Suppressor macrophage treated with lipopolysaccharide for 4 hours (primary cell): ENCODE data around the gene WFDC5.
"Not testable (repeated sequence)": the region's sequence is repeated elsewhere in the genome, so short reads cannot be mapped to it uniquely, and the experiment has no call there.

Experiments
- DNase-seq: peaks from one replicate; pipeline ENCODE4 v3.0.0-alpha.2; 2020

Gene WFDC5

DNA sequence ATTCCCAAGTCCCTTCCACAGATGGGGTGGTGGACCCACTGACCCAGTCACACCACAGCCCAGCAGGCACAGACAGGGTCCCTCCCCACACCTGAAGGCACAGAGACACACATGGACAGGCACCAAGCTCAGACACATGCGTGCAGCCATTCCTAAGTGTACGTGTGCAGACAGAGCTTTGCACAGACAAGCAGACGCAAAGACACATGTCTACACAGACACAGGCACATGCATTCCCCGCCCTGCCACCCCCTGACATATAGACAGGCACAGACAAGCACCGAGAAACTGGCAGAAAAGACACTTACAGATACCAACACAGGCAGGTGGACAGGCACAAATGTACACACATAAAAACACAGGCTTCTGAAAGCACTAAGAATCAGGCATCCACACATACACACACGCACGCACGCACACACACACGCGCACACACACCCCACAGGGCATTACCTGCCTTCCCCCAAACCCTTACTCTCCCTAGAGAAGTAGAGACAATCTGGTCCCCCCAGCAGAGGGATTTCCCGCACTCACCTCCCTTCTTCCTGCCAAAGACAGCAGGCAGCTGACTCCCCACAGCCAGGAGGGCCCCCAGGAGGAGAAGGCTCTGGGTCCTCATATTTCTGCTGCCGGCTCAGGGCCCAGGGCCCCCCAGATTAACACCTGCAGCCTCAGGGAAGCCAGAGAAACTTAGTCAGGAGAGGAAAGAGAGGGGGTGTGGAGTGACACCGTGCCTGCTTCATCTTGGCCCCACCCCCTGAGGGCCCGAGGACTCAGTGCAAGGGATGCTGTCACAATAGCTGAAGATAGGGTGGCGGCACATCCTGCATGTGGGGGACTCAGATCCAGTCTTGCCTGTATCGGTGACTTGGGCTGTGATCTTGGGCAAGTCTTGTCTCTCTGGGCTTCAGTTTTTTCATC is at the start of gene WFDC5:
Gene WFDC5 (minus strand): TSS at position 710 of the 921 bp plus-strand sequence. CDS start 91 bp downstream, at position 619.
- DNase-seq = no peak

DNA sequence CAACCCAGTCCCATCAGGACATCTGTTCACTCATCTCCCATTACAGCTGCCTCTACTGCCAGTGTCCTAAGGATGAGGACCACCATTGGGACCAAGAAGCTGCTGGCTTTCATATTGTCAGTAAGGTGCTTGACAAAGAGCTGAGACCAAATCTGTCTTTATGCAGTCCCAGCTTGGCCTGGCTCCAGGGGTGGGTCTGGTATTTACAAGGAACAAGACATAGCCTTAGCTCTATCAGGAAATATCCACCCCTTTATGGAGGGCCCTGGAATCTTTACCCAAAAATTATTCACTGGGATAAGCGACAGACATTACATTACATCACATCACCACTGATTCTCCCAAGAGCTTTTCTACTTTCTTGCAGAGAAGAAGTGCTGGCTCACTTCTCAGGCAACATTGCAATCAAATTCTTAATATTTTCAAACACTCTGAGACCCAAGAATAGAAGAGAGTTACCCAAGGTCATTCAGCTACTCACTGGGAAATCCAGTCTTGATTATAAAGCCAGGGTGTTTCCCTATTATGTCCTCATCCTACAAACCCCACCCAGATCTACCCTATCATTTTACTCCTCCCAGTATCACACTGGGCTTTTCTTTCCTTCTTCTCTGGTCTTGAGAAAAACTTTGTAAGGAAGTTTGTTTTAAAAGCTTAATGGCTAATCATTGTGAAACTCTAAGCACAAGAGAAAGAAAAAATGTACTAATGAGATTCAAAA is 48.3 kb upstream of the WFDC5 start:
- no peak for DNase-seq

DNA sequence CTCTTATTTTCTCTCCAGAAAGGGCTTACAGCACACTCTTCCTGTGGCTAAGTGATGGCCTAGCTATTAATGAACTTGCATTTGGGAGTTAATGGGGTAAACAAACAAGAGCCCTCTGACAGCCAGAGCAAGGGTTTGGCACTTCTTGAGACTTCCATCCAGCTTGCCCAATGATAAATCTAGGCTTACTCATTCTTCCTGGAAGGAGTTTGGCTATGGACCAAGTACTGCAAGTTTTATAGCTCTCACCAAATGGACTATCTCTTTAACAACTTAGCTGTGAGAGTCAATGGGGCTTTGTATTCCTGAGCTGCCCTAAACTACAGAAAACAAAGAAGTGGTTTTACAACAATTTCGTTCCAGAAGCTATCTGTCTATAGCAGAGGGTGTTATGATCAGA is 43.0 kb upstream of the WFDC5 start:
- no peak for DNase-seq

- DNase-seq = peak; percentile 31
These were observed 41.7 kb upstream of the WFDC5 start for GRCh38 chr20:45156713-45157112.

DNA sequence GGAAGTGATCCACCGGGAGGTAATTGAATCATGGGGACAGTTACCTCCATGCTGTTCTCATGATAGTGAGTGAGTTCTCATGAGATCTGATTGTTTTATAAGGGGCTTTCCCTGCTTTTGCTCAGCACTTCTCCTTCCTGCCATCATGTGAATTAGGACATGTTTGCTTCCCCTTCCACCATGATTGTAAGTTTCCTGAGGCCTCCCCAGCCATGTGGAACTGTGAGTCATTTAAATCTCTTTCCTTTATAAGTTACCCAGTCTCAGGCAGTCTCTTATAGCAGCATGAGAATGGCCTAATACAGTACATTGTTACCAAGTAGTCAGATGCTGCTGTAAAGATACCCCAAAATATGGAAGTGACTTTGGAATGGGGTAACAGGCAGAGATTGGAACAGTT is 39.8 kb upstream of the WFDC5 start:
- peak; percentile 46 for DNase-seq

DNA sequence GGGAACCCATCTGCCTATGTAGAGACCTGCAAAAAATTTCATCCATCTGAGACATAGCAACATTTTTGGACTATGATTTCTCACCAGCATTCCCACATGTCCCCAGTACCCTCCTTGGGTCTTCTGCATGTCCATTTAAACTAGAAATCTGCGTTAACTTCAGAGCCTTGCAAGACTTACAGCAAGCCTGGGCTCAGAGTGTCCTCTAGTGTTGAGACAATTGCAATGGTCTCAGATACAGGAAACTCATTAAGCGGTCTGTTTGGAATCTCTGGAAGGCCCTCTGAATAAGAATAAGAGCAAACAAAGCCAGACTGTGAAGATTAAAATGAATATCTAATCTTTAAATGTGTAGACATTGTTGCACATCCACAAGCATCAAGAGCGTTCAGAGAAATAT is 39.2 kb upstream of the WFDC5 start:
- no peak for DNase-seq

- peak; percentile 76 for DNase-seq
These were observed 38.8 kb upstream of the WFDC5 start for GRCh38 chr20:45153752-45154151.

GRCh38 chr20:45153147-45153546 is 38.2 kb upstream of the WFDC5 start:
- DNase-seq = no peak

GRCh38 chr20:45152405-45152804 is 37.4 kb upstream of the WFDC5 start:
- DNase-seq = no peak

DNA sequence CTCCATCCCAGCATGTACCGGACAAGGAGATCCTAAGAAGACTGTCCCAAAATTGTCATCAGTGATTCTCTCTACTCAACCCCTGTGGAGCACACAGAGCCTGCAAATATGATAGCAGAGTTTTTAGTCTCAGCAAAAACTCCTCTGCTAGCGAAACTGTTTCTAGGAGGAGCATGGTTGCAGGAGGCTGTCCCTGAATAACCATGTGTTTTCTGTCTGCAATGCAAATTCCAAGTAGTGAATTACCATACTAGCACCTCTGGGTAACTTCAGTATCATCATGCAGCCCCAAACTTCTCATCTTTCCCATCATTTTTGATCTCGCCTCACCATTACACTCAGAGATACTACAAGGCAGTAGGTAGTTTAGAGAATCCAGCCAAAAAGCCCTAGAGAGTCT is 34.1 kb upstream of the WFDC5 start:
- DNase-seq = no peak

DNA sequence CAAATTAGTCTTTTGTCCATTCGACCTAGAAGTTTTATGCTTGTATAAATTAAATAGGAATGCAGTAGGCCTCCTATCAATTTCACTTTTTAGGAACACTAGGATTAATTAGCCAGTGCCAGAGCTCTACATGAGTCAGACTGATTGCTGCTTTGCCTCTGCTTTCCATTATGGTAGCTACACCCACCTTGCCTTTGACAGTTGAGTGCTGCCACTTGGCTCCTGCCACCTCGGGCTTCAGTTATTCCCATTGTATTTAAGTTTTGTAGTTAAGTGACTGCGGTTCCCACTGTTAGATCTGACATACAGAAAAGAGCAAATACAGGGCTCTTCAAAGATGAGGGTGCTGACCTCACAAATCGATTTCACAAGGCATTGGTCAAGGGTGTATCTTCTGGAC is 25.9 kb upstream of the WFDC5 start:
- no peak for DNase-seq

DNA sequence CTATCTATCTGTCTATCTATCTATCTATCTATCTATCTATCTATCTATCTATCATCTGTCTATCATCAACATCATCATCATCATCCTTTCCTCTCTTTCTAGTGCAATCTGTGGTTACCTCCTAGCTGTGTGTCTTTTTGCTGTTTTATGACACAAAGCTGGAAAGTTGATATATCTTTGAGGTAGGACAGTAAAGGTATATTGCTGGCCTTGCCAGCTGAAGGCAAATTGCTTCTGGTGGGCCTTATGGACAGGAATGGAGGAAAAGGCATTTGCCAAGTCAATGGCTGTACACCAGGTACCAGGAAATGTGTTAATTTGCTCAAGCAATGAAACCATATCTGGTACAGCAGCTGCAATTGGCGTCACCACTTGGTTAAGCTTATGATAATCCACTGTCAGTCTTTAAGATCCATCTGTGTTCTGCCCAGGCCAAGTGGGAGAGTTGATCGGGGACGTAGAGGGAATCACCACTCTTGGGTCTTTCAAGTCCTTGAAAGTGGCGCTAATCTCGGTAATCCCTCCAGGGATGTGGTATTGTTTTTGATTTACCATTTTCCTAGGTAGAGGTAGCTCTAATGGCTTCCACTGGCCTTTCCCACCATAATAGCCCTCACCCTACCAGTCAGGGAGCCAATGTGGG is 24.9 kb upstream of the WFDC5 start:
- DNase-seq = not testable (repeated sequence)

DNA sequence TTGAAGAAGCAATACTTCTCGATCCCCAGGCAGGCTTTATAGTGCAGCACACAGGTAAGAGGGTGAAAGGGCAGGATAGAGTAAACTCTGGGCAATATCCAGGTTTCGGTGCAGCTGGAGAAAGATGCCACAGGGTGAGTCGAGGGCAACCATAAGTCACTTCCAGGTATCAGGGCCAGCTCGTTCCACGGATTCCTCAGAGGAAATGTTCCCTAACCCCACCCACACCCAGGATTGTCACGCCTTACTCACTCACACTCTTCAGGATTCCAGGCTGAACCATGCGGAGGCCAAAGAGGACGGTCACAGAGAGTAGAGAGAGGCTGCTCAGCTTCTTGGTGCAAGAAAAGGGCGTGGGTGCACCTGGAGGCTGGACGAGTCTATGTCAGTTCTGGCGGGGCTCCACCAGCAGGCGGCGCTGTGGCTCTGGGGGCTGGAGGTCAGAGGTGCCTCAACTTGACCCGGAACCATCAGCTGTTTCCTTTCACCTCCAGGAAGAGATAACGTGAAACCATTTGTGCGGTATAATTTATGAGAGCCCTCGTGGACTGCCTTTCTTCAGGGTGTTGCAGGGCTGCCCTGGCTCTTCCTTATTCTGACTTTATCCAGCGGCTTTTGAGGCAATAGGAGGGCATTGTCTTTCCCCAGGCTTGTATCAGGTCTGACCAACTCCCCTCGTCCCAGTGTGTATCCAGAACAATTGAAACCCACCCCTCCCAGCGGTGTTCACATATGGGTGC is 23.8 kb upstream of the WFDC5 start:
- DNase-seq = peak; percentile 76

- DNase-seq = no peak
These were observed 21.9 kb upstream of the WFDC5 start for GRCh38 chr20:45136911-45137310.

GRCh38 chr20:45128099-45128498 is 13.1 kb upstream of the WFDC5 start:
- DNase-seq = no peak

DNA sequence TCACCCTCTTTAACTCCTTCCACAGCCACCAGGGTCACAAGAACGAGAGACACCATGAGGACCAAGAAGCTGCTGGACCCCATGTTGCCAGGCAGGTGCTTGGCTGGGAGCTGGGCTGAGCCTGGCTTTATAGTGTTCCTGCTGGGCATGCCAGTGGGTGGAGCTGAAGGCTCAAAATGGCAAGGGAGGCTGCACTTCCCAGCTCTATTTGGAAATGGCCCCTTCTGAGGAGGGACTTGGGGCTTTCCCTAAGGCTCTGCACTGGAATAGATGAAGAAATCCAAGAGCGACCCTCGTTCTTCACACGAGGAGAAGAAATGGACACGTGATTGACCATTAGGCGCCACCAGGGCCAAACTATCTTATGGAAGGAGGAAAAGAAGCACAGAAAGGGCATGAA is 9.4 kb upstream of the WFDC5 start, which contains the start of gene WFDC12:
Gene WFDC12 (minus strand): TSS at position 101 of the 400 bp plus-strand sequence. CDS start 18 bp downstream, at position 83.
- no peak for DNase-seq

GRCh38 chr20:45121388-45121787 is 6.4 kb upstream of the WFDC5 start:
- DNase-seq = no peak

- DNase-seq = no peak
These were observed 4.7 kb upstream of the WFDC5 start for GRCh38 chr20:45119556-45120266.

DNA sequence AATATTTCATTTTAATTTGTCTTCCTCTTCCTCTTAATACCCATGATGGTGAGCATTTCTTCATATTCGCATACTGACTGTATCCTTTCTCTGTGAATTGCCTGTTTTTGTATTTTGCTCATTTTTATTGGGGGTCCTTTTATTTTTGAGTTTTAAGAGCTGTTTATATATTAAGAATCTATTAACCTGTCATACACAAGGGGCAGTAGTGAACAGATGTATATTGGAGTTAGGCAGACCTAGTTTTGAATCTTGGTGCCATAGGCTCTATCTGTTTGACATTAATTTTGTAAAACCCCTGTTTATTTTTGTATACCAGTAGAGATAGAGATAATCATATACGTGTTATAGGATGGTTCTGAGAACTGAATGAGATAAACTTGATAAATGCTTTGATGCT is 3.1 kb upstream of the WFDC5 start:
- no peak for DNase-seq

DNA sequence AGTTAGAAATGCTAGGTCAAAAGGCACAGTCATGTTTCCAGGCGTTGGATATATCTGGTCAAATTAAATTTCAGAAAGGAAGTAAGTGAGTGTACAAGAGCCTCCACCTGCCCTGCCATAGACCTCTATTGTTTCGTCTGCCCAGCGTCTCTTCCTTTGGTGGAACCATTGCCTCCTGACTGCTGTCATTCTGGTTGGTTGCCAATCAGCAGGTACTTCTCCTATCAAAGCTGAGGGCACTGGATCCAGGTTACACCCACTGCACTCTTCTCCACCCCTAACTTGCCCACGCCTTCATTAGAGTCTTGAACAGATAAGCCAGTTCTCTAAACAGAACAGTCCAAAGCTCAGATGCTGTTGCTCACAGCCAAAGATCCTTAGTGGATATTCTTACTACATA is 2.6 kb upstream of the WFDC5 start:
- DNase-seq = no peak

- DNase-seq = no peak
These were observed 855 bp upstream of the WFDC5 start for GRCh38 chr20:45115829-45116228.

DNA sequence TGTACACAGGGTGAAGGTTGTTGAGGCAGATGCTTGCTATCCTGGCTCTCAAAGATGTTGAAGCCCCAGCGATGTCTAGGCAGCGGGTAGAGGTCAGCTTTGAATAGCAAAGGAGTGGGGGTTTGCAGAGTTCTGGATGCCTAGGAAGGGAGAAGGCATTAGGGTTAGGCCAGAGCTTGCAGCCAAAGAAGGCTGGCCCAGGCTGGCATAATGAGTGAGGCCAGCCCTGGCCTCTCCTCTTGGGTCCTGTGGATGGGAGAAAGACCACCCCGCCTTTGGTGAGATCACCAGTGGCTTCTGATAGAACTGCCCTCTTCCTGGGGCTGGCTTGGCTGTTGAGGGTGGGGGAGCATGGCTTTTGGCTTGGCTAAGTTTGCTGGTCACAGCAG is 406 bp upstream of the WFDC5 start:
- DNase-seq = no peak
